ENCODE data around the gene ROBO4.

Gene ROBO4

GRCh38 chr11:124897674-124898262 is at the start of gene ROBO4:
Gene ROBO4 (minus strand): TSS chr11:124897865. CDS start chr11:124897795, 70 bp downstream.
- TF ChIP-seq CTCF (conservative IDR thresholded peaks at IDR 0.05; ENCODE audit: low read depth): no peak
- DNase-seq (ENCODE audit: low spot score): no peak
- H3K27ac ChIP-seq: peak within 1 kb of the TSS; percentile 98
- CTCF ChIA-PET: interaction anchor here (0.7 to 1.8 kb wide), 4 partner anchors 13 to 175 kb away, joined by 3 to 7 read pairs (median 4); no protein-coding TSS in a partner anchor
- POLR2A ChIA-PET (ENCODE audit: low non-redundant PET): interaction anchor here (1.8 kb wide), 1 partner anchor 21 kb away, joined by 7 read pairs; no protein-coding TSS in a partner anchor

DNA sequence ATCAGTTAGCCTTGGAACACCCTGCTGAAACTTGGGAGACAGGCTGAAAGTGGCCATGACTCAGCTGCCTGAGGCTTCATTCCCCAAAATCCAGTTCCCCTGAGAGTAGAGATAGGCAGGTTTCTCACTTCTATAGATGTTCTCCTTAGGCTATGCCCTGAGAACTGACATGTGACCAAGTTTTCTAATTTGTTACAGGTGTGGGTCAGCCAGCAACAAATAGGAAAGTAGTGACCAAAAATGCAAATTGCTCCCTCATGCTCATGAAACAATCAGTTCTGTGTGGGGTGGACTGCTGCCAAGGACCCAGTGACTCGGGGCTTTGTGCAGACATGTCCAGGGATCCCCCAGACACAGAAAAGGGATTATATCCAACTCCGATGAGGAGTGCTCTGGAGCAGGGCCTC is 49.1 kb upstream of the ROBO4 start:
- CTCF ChIA-PET: no interaction called here
- peak; percentile 56 for DNase-seq (ENCODE audit: low spot score)
- peak overlapping the region; percentile 68 for H3K27ac ChIP-seq
- POLR2A ChIA-PET (ENCODE audit: low non-redundant PET): no interaction called here
- TF ChIP-seq CTCF (conservative IDR thresholded peaks at IDR 0.05; ENCODE audit: low read depth): no peak

DNA sequence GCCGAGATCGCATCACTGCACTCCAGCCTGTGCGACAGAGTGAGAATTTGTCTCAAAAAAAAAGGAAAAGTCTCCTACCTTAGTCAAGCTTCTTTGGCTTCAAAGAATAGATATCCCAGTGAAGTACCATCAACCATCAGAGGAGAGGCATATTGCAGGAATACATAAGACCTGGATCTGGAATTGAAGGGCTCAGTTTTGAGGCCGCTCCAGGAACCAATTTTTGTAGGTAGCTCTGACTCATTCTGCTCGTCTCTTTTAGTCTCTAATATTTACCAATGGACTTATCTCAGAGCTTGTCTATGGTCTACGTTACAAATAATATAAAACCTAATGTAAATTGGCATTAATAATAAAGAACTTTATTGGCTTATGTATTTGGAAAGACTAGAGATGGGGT is 48.2 kb upstream of the ROBO4 start:
- TF ChIP-seq CTCF (conservative IDR thresholded peaks at IDR 0.05; ENCODE audit: low read depth): no peak
- no peak overlapping the region for H3K27ac ChIP-seq
- POLR2A ChIA-PET (ENCODE audit: low non-redundant PET): no interaction called here
- DNase-seq (ENCODE audit: low spot score): no peak
- CTCF ChIA-PET: interaction anchor here (0.6 to 0.7 kb wide), 2 partner anchors 25 to 68 kb away, joined by 3 to 5 read pairs; no protein-coding TSS in a partner anchor

GRCh38 chr11:124944565-124944964 is 46.9 kb upstream of the ROBO4 start:
- no peak for TF ChIP-seq CTCF (conservative IDR thresholded peaks at IDR 0.05; ENCODE audit: low read depth)
- CTCF ChIA-PET: interaction anchor here (0.6 kb wide), 2 partner anchors 139 to 484 kb away, joined by 3 to 4 read pairs; no protein-coding TSS in a partner anchor
- H3K27ac ChIP-seq: no peak overlapping the region
- POLR2A ChIA-PET (ENCODE audit: low non-redundant PET): interaction anchor here (0.6 kb wide), 1 partner anchor 68 kb away, joined by 4 read pairs; no protein-coding TSS in a partner anchor
- no peak for DNase-seq (ENCODE audit: low spot score)

DNA sequence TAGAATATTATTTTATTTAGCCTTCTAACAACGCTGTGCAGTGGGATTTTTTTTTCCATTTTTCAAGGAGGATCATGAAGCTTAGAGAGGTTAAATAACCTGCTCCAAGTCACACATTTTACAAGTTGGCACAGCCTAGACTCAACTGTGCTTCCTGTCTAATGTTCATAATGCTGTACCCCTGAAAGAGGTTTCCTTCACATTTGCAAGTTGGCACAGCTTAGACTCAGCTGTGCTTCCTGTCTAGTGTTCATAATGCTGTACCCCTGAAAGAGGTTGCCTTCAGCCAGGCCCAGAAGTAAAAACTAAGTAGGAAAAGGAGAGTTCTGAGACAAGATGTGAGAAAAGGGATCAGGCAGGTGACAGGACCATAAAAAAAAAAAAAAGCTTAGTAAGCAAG is 46.1 kb upstream of the ROBO4 start:
- CTCF ChIA-PET: interaction anchor here (0.6 kb wide), 1 partner anchor 140 kb away, joined by 4 read pairs; no protein-coding TSS in a partner anchor
- POLR2A ChIA-PET (ENCODE audit: low non-redundant PET): interaction anchor here (0.6 kb wide), 1 partner anchor 67 kb away, joined by 4 read pairs; no protein-coding TSS in a partner anchor
- no peak for DNase-seq (ENCODE audit: low spot score)
- no peak for TF ChIP-seq CTCF (conservative IDR thresholded peaks at IDR 0.05; ENCODE audit: low read depth)
- H3K27ac ChIP-seq: no peak overlapping the region

DNA sequence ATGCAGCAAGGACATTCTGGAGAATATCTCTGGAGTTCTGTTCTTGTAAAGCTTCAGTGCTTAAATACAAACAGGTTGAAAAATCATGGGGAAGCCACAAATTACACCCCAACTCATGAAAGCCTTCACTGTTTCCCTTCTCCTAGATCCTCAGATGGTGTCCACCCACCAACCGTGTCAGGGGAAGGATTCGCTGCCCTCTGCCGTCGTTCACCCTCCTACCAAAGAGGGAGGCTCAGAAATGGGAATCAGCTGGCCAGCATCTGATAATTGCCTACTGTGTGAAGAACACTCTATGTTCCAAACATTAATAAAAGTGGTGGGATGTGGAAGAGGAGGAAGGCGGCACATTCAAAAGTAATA is 45.6 kb upstream of the ROBO4 start:
- POLR2A ChIA-PET (ENCODE audit: low non-redundant PET): no interaction called here
- no peak overlapping the region for H3K27ac ChIP-seq
- TF ChIP-seq CTCF (conservative IDR thresholded peaks at IDR 0.05; ENCODE audit: low read depth): no peak
- CTCF ChIA-PET: no interaction called here
- DNase-seq (ENCODE audit: low spot score): no peak
